Suprapubic skin (tissue), 3 donors: Measurements from ENCODE around the gene PTGR3.

Source experiments
- EP300 ChIP-seq: sonication (generic); formaldehyde crosslinking; IDR thresholded peaks from one replicate; pipeline ENCODE4 v1.6.1; 2017; ENCODE audit warnings: antibody characterized with exemption
- POLR2A ChIP-seq, 2 donors: fragments of 450-650 bp; IDR thresholded peaks; one replicate each; pipeline ENCODE4 v1.6.1; 2017; ENCODE audit warnings: antibody characterized with exemption in 2 of 2, mild to moderate bottlenecking in 2 of 2, moderate library complexity in 2 of 2
- TF ChIP-seq, protein P1 (sequence below), 2 donors: fragments of 200-600 bp in 1 of 2; fragments of 450-650 bp in 1 of 2; sonication (generic) in 1 of 2; IDR thresholded peaks; one replicate each; pipeline ENCODE4 v1.5.1; 2016 to 2019; ENCODE audit warnings: antibody characterized with exemption in 2 of 2, mild to moderate bottlenecking in 1 of 2, moderate library complexity in 1 of 2

DNA sequence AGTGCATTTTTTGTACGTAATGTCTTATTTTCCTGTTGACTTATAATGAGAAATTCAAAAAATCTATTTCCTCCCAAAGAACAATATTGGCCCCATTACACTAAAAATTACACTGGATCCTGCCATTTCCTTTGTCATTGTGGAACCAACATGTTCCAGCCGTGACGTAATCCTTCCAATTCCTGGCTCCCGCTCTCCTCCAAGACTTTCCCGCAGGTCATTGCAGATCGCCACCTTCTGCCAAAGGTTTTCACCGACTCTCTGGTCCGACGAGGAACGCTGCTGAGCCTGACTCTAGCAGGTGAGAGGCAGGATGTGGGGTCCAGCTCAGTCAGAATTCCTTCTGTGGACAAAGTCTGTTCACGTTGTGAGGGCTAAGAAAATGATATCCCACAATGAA is 38.0 kb downstream of the PTGR3 start:
- TF ChIP-seq EP300 (no peak), POLR2A (IDR thresholded peaks at IDR 0.05) (no peak)
- TF ChIP-seq, protein P1, sequence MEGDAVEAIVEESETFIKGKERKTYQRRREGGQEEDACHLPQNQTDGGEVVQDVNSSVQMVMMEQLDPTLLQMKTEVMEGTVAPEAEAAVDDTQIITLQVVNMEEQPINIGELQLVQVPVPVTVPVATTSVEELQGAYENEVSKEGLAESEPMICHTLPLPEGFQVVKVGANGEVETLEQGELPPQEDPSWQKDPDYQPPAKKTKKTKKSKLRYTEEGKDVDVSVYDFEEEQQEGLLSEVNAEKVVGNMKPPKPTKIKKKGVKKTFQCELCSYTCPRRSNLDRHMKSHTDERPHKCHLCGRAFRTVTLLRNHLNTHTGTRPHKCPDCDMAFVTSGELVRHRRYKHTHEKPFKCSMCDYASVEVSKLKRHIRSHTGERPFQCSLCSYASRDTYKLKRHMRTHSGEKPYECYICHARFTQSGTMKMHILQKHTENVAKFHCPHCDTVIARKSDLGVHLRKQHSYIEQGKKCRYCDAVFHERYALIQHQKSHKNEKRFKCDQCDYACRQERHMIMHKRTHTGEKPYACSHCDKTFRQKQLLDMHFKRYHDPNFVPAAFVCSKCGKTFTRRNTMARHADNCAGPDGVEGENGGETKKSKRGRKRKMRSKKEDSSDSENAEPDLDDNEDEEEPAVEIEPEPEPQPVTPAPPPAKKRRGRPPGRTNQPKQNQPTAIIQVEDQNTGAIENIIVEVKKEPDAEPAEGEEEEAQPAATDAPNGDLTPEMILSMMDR (IDR thresholded peaks at IDR 0.05), result no peak
